ENCODE data around the gene COBLL1. TPM values are rescaled to one million over a fixed set of nuclear protein-coding genes. Genes with fewer than 3 reads are reported as not detected.
A peak's percentile ranks its signal among the peaks of the same experiment; 100 is the strongest.
"Not testable (repeated sequence)": the region's sequence is repeated elsewhere in the genome, so short reads cannot be mapped to it uniquely, and the experiment has no call there.

COBLL1 gene, protein sequence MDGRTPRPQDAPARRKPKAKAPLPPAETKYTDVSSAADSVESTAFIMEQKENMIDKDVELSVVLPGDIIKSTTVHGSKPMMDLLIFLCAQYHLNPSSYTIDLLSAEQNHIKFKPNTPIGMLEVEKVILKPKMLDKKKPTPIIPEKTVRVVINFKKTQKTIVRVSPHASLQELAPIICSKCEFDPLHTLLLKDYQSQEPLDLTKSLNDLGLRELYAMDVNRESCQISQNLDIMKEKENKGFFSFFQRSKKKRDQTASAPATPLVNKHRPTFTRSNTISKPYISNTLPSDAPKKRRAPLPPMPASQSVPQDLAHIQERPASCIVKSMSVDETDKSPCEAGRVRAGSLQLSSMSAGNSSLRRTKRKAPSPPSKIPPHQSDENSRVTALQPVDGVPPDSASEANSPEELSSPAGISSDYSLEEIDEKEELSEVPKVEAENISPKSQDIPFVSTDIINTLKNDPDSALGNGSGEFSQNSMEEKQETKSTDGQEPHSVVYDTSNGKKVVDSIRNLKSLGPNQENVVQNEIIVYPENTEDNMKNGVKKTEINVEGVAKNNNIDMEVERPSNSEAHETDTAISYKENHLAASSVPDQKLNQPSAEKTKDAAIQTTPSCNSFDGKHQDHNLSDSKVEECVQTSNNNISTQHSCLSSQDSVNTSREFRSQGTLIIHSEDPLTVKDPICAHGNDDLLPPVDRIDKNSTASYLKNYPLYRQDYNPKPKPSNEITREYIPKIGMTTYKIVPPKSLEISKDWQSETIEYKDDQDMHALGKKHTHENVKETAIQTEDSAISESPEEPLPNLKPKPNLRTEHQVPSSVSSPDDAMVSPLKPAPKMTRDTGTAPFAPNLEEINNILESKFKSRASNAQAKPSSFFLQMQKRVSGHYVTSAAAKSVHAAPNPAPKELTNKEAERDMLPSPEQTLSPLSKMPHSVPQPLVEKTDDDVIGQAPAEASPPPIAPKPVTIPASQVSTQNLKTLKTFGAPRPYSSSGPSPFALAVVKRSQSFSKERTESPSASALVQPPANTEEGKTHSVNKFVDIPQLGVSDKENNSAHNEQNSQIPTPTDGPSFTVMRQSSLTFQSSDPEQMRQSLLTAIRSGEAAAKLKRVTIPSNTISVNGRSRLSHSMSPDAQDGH
- 46.9 TPM for total RNA-seq (ENCODE audit: insufficient read depth, low replicate concordance)

DNA sequence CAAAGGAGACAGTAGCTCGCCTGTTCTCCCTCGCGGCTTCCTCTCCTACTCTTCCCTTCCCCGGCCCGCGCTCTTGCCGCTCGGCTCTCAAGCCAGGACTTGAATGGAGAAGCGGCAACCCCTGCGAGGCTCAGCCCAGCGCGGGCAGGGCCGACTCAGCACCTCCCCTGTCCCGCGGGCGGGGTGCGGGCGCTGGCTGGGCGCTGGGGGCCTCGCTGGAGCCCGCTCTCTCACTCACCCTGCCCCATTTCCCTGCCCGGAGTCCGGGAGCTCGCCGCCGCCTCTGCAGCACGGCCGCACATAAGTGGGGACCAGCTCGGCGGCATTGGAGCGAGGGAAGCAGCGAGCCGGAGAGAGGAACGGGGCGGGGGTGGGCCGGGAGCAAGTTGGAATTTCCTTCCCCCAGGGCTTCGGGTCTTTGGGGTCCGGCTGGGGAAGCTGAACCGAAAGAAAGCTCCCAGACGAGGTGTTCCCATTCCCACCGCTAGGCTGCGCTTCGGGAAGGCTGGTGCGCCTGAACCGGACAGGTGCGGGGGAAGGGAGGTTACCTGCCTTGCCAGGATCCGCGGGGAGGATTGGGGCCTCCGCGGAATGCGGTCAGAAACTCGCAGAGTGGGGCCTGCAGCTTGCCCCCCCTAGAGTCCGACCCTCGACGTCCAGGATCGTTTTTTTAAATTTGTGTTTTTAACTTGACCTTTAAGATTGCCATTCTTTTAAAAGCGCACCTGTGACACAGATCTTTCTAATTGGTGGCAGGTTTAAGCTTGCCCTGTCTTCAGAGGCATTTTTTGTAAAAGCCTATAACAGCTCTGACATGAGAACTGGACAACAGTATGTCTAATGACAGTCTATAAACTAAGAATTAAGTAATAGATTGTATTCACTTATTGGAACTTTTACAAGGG lies at the start of gene COBLL1:
Gene COBLL1, minus strand, starts transcription at position 105 of the 905 bp plus-strand sequence. CDS start 627 bp downstream, outside the sequence.
- DNase-seq (ENCODE audit: low spot score) = peak; percentile 87

DNA sequence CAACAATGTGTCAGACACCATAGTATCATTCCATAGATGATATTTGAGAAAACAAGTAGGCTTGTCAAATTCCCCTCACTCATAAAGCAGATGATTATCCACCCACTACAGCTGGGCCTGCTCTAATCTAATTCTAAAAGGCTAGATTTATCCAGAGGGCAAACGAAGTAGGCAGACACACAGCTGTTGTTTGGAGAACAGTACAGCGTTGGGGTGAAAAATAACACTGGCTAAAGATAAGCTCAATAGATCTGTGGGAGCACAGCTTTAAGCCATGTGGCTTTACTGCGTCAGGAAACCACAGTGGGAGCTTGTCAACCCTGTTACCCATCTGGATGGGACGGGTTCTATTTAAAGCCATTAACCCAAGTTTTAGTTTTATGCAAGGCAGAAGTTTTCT lies 48.9 kb upstream of the COBLL1 start:
- DNase-seq (ENCODE audit: low spot score) = peak; percentile 83

DNA sequence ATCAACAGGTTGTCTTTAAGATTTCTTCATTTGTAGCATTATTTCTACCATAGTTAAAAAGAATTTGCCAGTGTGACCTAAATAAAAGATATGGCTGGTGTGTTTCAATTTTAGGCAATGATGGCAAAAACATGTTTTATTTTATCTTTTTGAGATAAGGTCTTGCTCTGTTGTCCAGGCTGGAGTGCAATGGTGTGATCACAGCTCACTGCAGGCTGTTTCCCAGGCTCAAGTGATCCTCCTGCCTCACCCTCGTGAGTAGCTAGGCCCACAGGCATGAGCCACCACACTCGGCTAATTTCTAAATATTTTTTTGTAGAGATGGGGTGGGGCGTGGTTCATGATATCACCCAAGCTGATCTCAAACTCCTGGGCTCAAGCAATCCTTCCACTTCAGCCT lies 47.0 kb upstream of the COBLL1 start:
- peak; percentile 72 for DNase-seq (ENCODE audit: low spot score)

- DNase-seq (ENCODE audit: low spot score) = peak; percentile 91
Measured at GRCh38 chr2:164887434-164888144, 46.0 kb upstream of the COBLL1 start.

DNA sequence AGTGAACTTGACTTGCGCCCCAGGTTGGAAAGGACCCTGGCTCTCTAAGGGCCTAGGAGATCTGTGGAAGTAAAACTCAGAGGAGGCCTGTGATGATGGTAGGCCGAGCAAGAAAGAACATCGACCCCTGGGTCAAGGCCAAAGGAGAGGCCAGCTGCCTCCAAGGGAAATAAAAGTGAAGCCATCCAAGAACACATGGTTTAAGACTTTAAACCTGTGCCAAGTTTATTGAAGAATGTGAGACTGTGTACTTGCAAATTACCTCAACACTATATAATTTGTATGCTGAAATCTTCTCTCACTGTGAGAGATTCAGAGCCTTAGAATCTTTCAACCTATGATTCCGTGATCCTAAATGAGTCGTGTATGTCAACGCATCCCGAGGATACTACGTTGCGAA lies 40.7 kb upstream of the COBLL1 start:
- DNase-seq (ENCODE audit: low spot score) = peak; percentile 39

DNA sequence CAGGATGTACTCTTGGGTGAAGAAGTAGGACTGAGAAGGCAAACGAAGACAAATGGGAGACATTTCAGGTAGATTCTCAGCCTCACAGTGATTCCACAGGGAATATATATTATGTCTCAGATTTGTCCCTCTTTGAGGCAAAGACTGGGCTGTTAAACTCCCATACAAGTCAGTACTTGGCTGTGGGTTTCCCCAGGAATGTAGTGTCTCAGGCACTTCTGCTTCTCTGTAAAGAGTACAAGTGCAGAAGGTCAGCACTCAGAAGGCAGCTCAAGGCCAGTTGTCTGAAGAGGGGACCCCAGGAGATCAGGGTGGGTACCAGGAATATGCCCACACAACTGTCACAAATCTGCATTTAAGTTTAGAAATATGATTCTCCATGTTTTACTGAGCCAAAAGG lies 39.9 kb upstream of the COBLL1 start:
- DNase-seq (ENCODE audit: low spot score) = no peak

- no peak for DNase-seq (ENCODE audit: low spot score)
Measured at GRCh38 chr2:164879901-164880535, 38.4 kb upstream of the COBLL1 start.

DNA sequence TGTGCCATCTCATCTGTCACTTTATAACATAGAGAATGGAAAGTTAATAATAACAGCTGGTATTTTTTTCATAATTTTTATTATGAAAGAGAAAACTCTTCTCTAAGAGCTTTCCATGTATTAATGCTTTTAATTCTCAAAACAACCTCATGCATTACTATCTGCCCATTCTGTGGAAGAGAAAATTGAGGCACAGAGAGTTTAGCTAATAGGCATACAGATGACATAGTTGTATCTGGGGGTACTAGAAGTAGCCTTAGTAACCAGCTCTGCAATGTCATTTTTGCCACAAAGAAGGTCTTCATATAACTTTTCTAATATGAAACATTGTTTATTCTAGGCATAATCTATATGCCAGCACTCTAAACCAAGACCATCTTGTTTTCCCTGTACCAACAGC lies 36.3 kb upstream of the COBLL1 start:
- DNase-seq (ENCODE audit: low spot score) = no peak

DNA sequence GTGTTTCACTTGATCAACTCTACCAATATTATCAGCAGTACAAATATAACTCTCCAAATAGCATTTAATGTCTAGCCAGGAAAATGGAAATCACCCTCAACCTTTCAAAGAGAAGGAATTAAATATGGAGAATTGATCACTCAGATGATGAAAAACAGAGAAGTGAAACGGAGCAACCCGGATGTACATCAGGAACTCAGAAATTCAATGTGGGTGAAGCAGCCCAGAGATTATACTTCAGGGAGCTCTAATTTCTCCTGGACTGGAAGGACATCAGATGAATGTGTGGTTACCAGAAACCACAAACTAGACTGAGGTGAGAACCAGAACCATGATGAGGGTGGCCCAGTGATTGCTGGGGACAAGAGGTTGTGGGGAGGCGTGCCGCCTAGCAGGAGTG lies 35.5 kb upstream of the COBLL1 start:
- no peak for DNase-seq (ENCODE audit: low spot score)

DNA sequence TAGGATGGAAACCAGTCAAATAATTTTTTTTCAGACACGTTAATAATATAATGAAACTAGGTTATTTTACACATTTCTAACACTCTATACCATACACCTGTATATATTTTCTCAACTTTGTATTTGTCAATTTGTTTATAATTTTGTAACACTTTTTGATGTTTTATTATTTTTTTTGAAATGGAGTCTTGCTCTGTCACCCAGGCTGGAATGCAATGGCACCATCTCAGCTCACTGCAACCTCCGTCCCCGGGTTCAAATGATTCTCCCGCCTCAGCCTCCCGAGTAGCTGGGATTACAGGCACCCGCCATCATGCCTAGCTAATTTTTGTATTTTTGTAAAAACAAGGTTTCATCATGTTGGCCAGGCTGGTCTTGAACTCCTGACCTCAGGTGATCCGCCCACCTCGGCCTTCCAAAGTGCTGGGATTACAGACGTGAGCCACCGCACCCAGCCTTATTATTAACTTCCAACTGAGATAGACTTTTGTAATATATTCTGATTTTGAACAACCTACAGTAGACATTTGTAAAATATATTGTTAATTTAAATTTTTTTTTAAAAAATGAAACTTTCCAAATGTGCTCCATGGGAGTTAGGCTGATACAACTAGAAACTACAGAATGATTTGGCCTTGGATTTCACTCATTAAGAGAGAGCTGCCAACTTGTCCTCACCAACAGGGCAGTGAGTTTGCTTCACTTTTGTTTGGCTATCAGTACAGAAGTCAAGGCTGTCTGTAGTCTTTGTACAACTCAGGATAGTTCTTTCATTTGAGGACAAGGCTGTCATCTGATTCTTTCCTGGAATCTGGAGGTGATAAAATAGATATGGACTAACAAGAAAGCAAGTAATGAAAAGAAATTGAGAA lies 33.9 kb upstream of the COBLL1 start:
- DNase-seq (ENCODE audit: low spot score) = no peak

DNA sequence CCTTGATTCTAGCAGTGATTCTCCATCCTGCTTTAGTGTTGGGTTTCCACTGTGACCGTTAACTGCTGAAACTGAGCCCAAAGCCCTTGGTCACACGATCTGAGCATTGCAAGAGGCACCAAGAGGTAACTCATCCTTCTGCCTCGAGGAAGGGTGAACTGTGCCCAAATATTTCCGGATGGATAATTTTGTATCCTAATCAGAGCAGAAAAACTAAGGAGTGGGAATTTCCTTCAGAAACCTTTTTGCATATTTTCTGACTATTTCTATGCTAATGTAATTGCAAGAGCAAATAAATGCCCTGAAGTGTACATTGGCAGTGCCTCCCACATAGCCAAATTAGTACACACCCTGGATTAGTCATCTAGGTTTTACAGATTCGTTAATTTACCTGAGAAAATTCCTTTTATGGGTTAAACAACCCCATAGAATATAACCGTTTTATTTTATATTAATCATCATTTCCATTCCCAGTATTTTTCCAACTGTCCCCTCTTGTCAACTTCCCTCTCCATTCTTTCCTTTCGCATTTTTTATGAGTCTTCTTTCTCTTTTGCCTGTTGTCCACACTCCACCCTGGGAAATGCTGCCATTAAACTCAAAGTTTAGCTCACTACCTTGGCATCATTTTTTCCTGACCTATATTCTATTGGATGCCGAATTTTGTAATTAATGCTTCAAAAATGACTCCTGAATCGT lies 31.7 kb upstream of the COBLL1 start:
- no peak for DNase-seq (ENCODE audit: low spot score)

DNA sequence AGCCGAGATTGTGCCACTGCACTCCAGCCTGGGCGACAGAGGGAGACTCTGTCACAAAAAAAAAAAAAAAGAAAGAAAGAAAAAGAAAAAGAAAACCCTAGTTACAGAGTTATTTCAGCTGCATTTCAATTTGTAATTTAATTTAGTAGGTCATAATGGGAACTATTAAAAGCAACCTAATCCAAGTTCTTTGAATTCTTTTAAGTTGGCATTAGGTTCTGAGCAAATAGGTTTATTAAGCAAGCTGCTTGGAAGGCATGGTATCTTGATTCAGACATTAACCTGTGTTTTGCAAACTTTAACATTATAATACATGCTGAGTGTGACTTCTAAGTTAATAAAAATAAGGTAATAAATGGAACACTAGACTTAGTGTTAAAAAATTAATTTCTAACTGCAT lies 29.8 kb upstream of the COBLL1 start:
- no peak for DNase-seq (ENCODE audit: low spot score)

DNA sequence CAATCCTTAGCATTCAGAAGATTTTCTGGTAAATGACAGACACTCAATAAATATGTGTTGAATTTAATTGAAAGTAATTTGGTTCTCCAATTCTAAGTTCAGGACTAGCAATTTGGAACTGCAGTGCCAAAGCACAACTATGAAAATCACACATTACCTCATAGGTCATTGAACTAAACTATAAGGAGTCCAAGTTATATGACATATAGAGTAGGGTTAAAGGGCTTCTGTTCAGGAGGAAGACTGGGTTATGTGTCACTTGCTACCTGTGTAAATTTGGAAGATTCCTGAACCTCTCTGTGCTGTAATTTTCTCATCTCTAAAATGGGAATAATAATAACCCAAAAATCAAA lies 27.8 kb upstream of the COBLL1 start:
- DNase-seq (ENCODE audit: low spot score) = no peak

DNA sequence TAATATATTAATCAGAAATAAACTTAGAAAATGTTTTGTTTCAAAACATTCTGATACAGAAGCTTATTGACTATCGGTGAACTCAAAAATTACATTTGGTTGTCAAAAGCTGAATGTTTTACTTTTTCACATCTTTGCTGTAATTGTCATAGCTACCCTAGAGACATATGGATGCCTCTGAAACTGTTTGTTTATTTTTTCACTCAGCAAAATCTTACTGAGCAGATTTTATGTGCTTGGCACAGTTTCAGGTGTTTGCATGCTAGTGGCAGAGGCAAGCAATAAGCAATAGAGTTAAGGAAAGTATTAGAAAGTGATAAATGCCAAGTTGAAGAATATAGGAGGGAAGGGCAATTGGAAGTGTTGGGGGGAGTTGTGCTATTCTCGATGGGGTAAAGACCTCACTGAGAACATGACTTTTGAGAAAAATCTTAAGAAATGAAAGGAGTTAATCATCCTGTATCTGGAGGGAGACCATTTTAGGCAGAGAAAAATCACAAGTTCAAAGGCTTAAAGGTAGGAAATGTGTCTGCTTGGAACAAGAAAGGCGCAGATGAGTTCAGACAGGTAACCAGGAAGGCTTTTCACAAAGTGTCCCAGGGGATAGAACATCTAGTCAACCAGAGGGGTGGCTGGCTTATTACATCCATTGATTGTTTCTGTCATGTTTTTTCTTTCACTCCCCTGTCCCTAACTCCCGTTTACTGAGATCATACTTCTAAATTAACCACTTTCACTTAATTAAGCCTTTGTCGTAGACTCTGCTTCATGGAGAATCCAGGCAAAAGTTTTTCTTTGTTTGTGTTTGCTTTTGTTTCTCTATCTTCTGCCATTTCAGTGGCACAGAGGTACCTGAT lies 27.2 kb upstream of the COBLL1 start:
- DNase-seq (ENCODE audit: low spot score) = no peak

DNA sequence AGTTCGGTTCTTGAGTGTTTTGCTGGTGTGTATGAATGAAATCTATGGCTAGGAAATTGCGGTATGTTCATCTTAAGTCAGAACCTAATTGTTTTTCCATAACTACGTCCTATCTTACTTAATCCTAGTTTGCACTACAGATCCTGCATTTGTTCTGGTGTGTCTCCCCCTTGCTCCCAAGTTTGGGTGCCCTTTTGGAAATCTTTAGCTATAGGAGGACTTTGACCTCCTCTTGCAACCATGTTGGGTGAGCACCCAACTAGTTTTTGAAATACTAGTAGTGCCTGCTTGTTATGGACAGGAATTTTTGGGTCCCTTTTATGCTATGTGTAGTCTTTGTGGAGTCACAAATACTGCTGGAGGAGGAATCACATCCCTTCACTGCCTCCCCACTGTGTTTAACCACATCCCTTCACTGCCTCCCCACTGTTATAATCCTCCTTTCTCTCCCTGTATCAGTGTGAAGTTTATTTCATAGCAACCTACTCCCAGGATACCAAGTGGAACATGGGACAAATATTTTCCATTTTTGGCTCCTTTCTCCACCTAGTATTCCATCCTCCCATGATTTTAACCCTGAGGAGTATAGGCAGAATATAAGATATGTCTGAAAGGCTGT lies 26.3 kb upstream of the COBLL1 start:
- no peak for DNase-seq (ENCODE audit: low spot score)

GRCh38 chr2:164866381-164866780 lies 24.8 kb upstream of the COBLL1 start:
- DNase-seq (ENCODE audit: low spot score) = not testable (repeated sequence)

DNA sequence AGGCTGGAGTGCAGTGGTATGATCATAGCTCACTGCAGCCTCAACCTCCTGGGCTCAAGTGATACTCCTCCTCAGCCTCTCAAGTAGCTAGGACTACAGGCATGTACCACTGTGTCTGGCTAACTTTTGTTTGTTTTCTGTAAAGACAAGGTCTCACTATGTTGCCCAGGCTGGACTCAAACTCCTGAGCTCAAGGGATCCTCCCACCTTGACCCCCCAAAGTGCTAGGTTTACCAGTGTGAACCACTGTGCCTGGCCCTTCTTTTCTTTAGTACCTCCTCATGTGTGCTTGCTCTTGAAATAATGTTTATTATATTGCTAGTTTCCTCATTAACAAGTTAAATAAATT lies 19.0 kb upstream of the COBLL1 start:
- DNase-seq (ENCODE audit: low spot score) = no peak
